HEK293 (cell line): ENCODE results near the gene EFCAB14.

Source experiments
- ATF2 ChIP-seq: fragments of 450-650 bp; formaldehyde crosslinking; IDR thresholded peaks from 2 replicates; pipeline ENCODE4 v1.5.1; 2016; ENCODE audit warnings: missing biosample characterization, missing genetic modification characterization, low read depth
- CTCF ChIP-seq: fragments of 450-650 bp; formaldehyde crosslinking; IDR thresholded peaks from 2 replicates; pipeline ENCODE4 v1.5.1; 2016; ENCODE audit warnings: missing biosample characterization, missing genetic modification characterization
- ELK4 ChIP-seq: IDR thresholded peaks from 2 replicates; pipeline ENCODE4 v1.6.1; 2011; ENCODE audit warnings: mild to moderate bottlenecking, low read depth, low read length, borderline replicate concordance
- KLF7 ChIP-seq: fragments of 450-650 bp; formaldehyde crosslinking; IDR thresholded peaks from 2 replicates; pipeline ENCODE4 v1.5.1; 2016; ENCODE audit warnings: missing biosample characterization, missing genetic modification characterization, borderline replicate concordance
- MYNN ChIP-seq: fragments of 450-650 bp; formaldehyde crosslinking; IDR thresholded peaks from 2 replicates; pipeline ENCODE4 v1.5.1; 2016; ENCODE audit warnings: missing biosample characterization, missing genetic modification characterization, borderline replicate concordance
- PBX3 ChIP-seq: sonication (generic); formaldehyde crosslinking; IDR thresholded peaks from 2 replicates; pipeline ENCODE4 v1.8.1; 2022; ENCODE audit warnings: mild to moderate bottlenecking, moderate library complexity, missing genetic modification reagents
- ZNF112 ChIP-seq: fragments of 450-650 bp; formaldehyde crosslinking; IDR thresholded peaks from 2 replicates; pipeline ENCODE4 v1.5.0; 2017; ENCODE audit warnings: missing biosample characterization, missing genetic modification characterization
- ZNF391 ChIP-seq: fragments of 450-650 bp; formaldehyde crosslinking; IDR thresholded peaks from 2 replicates; pipeline ENCODE4 v1.5.1; 2016; ENCODE audit warnings: low read depth, missing biosample characterization, missing genetic modification characterization, borderline replicate concordance
- ZNF518A ChIP-seq: fragments of 450-650 bp; formaldehyde crosslinking; conservative IDR thresholded peaks from 2 replicates; pipeline ENCODE4 v1.5.1; 2016; ENCODE audit warnings: low read depth, missing biosample characterization, missing genetic modification characterization
- ZNF600 ChIP-seq: fragments of 450-650 bp; formaldehyde crosslinking; IDR thresholded peaks from 2 replicates; pipeline ENCODE4 v1.5.1; 2016; ENCODE audit warnings: missing biosample characterization, missing genetic modification characterization

- no peak for TF ChIP-seq CTCF (tag by site-specific recombination)
- TF ChIP-seq ATF2 (tag by site-specific recombination) = no peak
- TF ChIP-seq ZNF391 (tag by site-specific recombination) = no peak
- TF ChIP-seq MYNN (tag by site-specific recombination) = no peak
- TF ChIP-seq ZNF112 = no peak
- TF ChIP-seq KLF7 (tag by site-specific recombination) = no peak
- TF ChIP-seq ZNF518A = no peak
- TF ChIP-seq ZNF600 (tag by site-specific recombination) = no peak
- TF ChIP-seq ELK4 = no peak
- TF ChIP-seq PBX3 (CRISPR knock-in tag) = no peak
Measured at GRCh38 chr1:46675549-46676314, 43.2 kb downstream of the EFCAB14 start.
